ENCODE results near the gene LLPH.

GRCh38 chr12:66066929-66067523, 63.5 kb downstream of the LLPH start:
- TF ChIP-seq POLR2A (IDR thresholded peaks at IDR 0.05) = no peak
- TF ChIP-seq, protein P1, sequence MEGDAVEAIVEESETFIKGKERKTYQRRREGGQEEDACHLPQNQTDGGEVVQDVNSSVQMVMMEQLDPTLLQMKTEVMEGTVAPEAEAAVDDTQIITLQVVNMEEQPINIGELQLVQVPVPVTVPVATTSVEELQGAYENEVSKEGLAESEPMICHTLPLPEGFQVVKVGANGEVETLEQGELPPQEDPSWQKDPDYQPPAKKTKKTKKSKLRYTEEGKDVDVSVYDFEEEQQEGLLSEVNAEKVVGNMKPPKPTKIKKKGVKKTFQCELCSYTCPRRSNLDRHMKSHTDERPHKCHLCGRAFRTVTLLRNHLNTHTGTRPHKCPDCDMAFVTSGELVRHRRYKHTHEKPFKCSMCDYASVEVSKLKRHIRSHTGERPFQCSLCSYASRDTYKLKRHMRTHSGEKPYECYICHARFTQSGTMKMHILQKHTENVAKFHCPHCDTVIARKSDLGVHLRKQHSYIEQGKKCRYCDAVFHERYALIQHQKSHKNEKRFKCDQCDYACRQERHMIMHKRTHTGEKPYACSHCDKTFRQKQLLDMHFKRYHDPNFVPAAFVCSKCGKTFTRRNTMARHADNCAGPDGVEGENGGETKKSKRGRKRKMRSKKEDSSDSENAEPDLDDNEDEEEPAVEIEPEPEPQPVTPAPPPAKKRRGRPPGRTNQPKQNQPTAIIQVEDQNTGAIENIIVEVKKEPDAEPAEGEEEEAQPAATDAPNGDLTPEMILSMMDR (IDR thresholded peaks at IDR 0.05 in 8 of 11, conservative IDR thresholded peaks at IDR 0.05 in 3 of 11) = no peak
- TF ChIP-seq POLR2AphosphoS5 (IDR thresholded peaks at IDR 0.05) = no peak
